ENCODE data around the gene SLC38A6. TPM values are rescaled to one million over a fixed set of nuclear protein-coding genes. Genes with fewer than 3 reads are reported as not detected.

Gene SLC38A6
- 27.6 and 96.5 TPM in 2 replicates for total RNA-seq (2011; cell fraction: chromatin; rRNA removed; ENCODE audit: low replicate concordance)
- total RNA-seq (2011; cell fraction: nucleolus; rRNA removed), result 12.3 and 18.2 TPM in 2 replicates
- 43.3 and 56.6 TPM in 2 replicates for total RNA-seq (2011; cell fraction: nucleoplasm; rRNA removed)
- total RNA-seq (2014; rRNA removed) (10.0 and 16.5 TPM in 2 replicates), total RNA-seq (2014; rRNA removed; fragmentation: Illumina TruSeq; extraction: Trizol) (19.6 and 23.7 TPM in 2 replicates), total RNA-seq (2015; rRNA removed; fragmentation: Illumina TruSeq; extraction: Trizol) (35.3 and 40.3 TPM in 2 replicates), total RNA-seq (2021) (9.8 and 14.6 TPM in 2 replicates), polyA plus RNA-seq (2011; rRNA removed) (15.7 and 17.6 TPM in 2 replicates), polyA plus RNA-seq (2014; fragmentation: Illumina TruSeq; extraction: Trizol) (12.5 and 16.1 TPM in 2 replicates), polyA plus RNA-seq (2014; fragmentation: Nextera tagmentation; extraction: Ambion mirVana) (10 to 100 TPM; 34.6 to 38.7 TPM), polyA plus RNA-seq (2014; rRNA removed) (12.7 and 13.2 TPM in 2 replicates), polyA minus RNA-seq (2011; rRNA and poly(A)+ RNA removed) (23.5 and 30.1 TPM in 2 replicates), Bru-seq, nascent RNA (percentile 69 among the genes with signal in this experiment), BruChase-seq, experiment 1, labeled RNA remaining after a 2-hour chase (percentile 79 among the genes with signal in this experiment), BruChase-seq, experiment 2, labeled RNA remaining after a 6-hour chase (percentile 78 among the genes with signal in this experiment)
- 4.2 and 11.4 TPM in 2 replicates for polyA plus RNA-seq (2011; cell fraction: cytosol; rRNA removed)
- polyA plus RNA-seq (2011; cell fraction: nucleus; rRNA removed), result 11.3 and 24.9 TPM in 2 replicates
- polyA plus RNA-seq (2012), result 23.7 and 25.9 TPM in 2 replicates
- polyA minus RNA-seq (2011; cell fraction: cytosol; rRNA and poly(A)+ RNA removed), result 7.0 and 9.6 TPM in 2 replicates
- polyA minus RNA-seq (2011; cell fraction: nucleus; rRNA and poly(A)+ RNA removed), result 21.9 and 46.2 TPM in 2 replicates
- long read RNA-seq, experiment 1, transcript SLC38A6-201 (16 exons, 1,688 nt), result major isoform, 11 of 32 reads
- long read RNA-seq, experiment 1, partial matches to known transcripts, result 5 of 32 reads
- long read RNA-seq, experiment 1, other reads (novel, unspliced or antisense), result 14 of 32 reads
- long read RNA-seq, experiment 2, transcript SLC38A6-201 (16 exons, 1,688 nt), result major isoform, 5 of 13 reads
- long read RNA-seq, experiment 2, partial matches to known transcripts, result 1 of 13 reads
- long read RNA-seq, experiment 2, other reads (novel, unspliced or antisense), result 6 of 13 reads
- long read RNA-seq, experiment 3, partial matches to known transcripts, result 0 of 9 reads
- long read RNA-seq, experiment 3, other reads (novel, unspliced or antisense), result 5 of 9 reads

DNA sequence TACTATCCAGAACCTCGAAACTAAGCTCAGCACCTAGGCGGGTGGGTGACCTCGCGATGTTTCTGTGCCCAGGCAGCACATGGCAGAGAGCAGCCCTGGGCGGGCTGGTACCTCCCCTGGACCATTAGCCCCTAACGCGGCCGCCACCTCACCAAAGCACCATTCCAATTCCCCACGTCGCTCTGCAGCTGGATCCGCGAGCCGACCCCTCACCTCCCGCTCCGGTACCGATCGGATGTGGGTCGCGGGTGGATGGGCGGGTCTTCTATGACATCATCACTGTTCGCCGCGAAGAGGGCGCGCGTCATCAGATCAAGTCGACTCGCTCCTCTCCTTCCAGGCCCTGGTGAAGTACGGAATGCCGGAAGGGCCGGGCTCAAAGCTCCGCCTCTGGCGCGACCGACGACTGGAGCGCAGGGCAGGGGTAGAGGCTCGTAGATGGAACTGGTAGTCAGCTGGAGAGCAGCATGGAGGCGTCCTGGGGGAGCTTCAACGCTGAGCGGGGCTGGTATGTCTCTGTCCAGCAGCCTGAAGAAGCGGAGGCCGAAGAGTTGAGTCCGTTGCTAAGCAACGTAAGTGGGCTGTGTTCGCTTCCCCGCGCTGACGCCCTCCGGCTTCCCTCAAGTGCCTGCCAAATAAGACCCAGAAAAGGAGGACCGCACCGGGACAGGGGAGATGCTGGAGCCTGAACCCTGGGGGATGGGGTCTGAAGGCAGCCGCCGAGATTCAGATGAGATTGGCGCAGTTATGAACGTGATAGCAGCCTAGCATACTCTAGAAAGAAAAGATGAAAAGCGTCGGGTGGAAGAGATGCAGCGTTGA is at the start of gene SLC38A6, which contains the start of gene TRMT5:
Gene SLC38A6, plus strand, starts transcription at position 435 of the 822 bp plus-strand sequence. Its CDS starts 33 bp downstream, at position 468.
Gene TRMT5, minus strand, starts transcription at position 269 of the 822 bp plus-strand sequence. Its CDS starts 106 bp downstream, at position 163.
- FAIRE-seq (peak; percentile 93), ATAC-seq (peak; percentile 87), DNase-seq (ENCODE audit: extremely low read depth in 1 of 4, low spot score in 3 of 4) (peak; percentile 84 to 91 (median 84))
- peaks cover 0 to 8% of the 10 kb centered on the region in 2 experiments; a peak in 3 of 5 replicates for H3K4me1 ChIP-seq (replicated peaks in 1 of 2; ENCODE audit: control insufficient read depth in 2 of 2, insufficient read depth in 2 of 2, low read length in 2 of 2)
- H3K27ac ChIP-seq (ENCODE audit: extremely low read depth, low read depth, low read length), result peak within 1 kb of the TSS; percentile 86
- no peaks in the 10 kb centered on the region for H3K9me3 ChIP-seq (replicated peaks; ENCODE audit: control insufficient read depth, insufficient read depth, low read depth, low read length)
- peak within 1 kb of the TSS; percentile 93 to 95 for H3K9ac ChIP-seq (ENCODE audit: insufficient read depth in 1 of 2, low read depth in 2 of 2, low read length in 2 of 2)
- no peaks in the 10 kb centered on the region for H4K20me1 ChIP-seq (replicated peaks; ENCODE audit: control insufficient read depth, insufficient read depth, low read length)
- BruUV-seq (replicated peaks), result no TSS peak
- H3K27me3 ChIP-seq (ENCODE audit: control insufficient read depth in 2 of 2, insufficient read depth in 2 of 2, low read length in 2 of 2), result no peaks in the 10 kb centered on the region
- POLR2A ChIA-PET, result interaction anchor here (0.5 to 1.0 kb wide), 5 partner anchors 8 to 350 kb away, joined by 3 to 5 read pairs (median 3); no protein-coding TSS in a partner anchor
- H3K79me2 ChIP-seq (ENCODE audit: control insufficient read depth, insufficient read depth, low read length), result peaks cover 88% of the 10 kb centered on the region
- WGBS (ENCODE audit: insufficient coverage, low coverage, missing lambda C conversion rate), result 1% methylated on average over 22 of the region's 59 CpGs
- no peaks in the 10 kb centered on the region for H3K9me1 ChIP-seq (ENCODE audit: control insufficient read depth, insufficient read depth, low read length)
- peak within 1 kb of the TSS; percentile 84 for H3K4me3 ChIP-seq
- CTCF ChIA-PET (ENCODE audit: low intra/inter-chr PET ratio), result no interaction called here
- peaks cover 57% of the 10 kb centered on the region; the same call in 2 of the 3 replicates for H3K36me3 ChIP-seq (ENCODE audit: control insufficient read depth, insufficient read depth, low read length)
- intact Hi-C loops (cut with micrococcal nuclease), result loop anchor here (5.0 kb wide), 1 partner anchor 46 kb away; no protein-coding TSS in a partner anchor
- H3K4me2 ChIP-seq (ENCODE audit: insufficient read depth, low read length), result peak within 1 kb of the TSS; percentile 81
- H2AFZ ChIP-seq (ENCODE audit: low read depth, low read length), result peak within 1 kb of the TSS; percentile 96
- in situ Hi-C loops (cut with MboI), result no loop called here
- TF ChIP-seq PCBP1 (IDR thresholded peaks at IDR 0.05; ENCODE audit: low read depth, low read length, poor library complexity, severe bottlenecking) (no peak), PML (IDR thresholded peaks at IDR 0.05; ENCODE audit: low read length) (0 out of 2 replicates have a peak, but pooled peaks have one; percentile 31), SMARCE1 (IDR thresholded peaks at IDR 0.05) (0 out of 2 replicates have a peak, but pooled peaks have one; percentile 26), C11orf30 (IDR thresholded peaks at IDR 0.05; ENCODE audit: low read depth) (peak; percentile 88)
- TF ChIP-seq, protein P1, sequence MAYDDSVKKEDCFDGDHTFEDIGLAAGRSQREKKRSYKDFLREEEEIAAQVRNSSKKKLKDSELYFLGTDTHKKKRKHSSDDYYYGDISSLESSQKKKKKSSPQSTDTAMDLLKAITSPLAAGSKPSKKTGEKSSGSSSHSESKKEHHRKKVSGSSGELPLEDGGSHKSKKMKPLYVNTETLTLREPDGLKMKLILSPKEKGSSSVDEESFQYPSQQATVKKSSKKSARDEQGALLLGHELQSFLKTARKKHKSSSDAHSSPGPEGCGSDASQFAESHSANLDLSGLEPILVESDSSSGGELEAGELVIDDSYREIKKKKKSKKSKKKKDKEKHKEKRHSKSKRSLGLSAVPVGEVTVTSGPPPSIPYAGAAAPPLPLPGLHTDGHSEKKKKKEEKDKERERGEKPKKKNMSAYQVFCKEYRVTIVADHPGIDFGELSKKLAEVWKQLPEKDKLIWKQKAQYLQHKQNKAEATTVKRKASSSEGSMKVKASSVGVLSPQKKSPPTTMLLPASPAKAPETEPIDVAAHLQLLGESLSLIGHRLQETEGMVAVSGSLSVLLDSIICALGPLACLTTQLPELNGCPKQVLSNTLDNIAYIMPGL (CRISPR knock-in tag; IDR thresholded peaks at IDR 0.05), result no peak
- TF ChIP-seq, protein P2, sequence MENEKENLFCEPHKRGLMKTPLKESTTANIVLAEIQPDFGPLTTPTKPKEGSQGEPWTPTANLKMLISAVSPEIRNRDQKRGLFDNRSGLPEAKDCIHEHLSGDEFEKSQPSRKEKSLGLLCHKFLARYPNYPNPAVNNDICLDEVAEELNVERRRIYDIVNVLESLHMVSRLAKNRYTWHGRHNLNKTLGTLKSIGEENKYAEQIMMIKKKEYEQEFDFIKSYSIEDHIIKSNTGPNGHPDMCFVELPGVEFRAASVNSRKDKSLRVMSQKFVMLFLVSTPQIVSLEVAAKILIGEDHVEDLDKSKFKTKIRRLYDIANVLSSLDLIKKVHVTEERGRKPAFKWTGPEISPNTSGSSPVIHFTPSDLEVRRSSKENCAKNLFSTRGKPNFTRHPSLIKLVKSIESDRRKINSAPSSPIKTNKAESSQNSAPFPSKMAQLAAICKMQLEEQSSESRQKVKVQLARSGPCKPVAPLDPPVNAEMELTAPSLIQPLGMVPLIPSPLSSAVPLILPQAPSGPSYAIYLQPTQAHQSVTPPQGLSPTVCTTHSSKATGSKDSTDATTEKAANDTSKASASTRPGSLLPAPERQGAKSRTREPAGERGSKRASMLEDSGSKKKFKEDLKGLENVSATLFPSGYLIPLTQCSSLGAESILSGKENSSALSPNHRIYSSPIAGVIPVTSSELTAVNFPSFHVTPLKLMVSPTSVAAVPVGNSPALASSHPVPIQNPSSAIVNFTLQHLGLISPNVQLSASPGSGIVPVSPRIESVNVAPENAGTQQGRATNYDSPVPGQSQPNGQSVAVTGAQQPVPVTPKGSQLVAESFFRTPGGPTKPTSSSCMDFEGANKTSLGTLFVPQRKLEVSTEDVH (IDR thresholded peaks at IDR 0.05; ENCODE audit: low read depth, partially characterized antibody), result peak; percentile 68
- TF ChIP-seq, protein P3, sequence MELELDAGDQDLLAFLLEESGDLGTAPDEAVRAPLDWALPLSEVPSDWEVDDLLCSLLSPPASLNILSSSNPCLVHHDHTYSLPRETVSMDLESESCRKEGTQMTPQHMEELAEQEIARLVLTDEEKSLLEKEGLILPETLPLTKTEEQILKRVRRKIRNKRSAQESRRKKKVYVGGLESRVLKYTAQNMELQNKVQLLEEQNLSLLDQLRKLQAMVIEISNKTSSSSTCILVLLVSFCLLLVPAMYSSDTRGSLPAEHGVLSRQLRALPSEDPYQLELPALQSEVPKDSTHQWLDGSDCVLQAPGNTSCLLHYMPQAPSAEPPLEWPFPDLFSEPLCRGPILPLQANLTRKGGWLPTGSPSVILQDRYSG (tag; conservative IDR thresholded peaks at IDR 0.05; ENCODE audit: low read depth), result no peak

All from K562 (cell line).